Ovary (tissue), 9 donors: Measurements from ENCODE around the gene CAMKK2. TPM values are rescaled to one million over a fixed set of nuclear protein-coding genes. Genes with fewer than 3 reads are reported as not detected.
"Not testable (repeated sequence)": the region's sequence is repeated elsewhere in the genome, so short reads cannot be mapped to it uniquely, and the experiment has no call there.

ENCODE experiments used
- DNase-seq, 5 donors: peaks; one replicate each; pipeline ENCODE4 v3.0.0-alpha.2; 2019 to 2020
- H3K27ac ChIP-seq, 2 donors: fragments of 200-600 bp; one replicate each; pipeline versions ENCODE4 v1.5.1 to v1.8.0; 2019 to 2022
- H3K27me3 ChIP-seq: fragments of 200-600 bp; one replicate; pipeline ENCODE4 v1.8.0; 2022
- H3K36me3 ChIP-seq: fragments of 200-600 bp; sonication (generic); one replicate; pipeline ENCODE4 v1.5.1; 2019
- H3K4me1 ChIP-seq: one replicate; pipeline ENCODE4 v1.8.1; 2013; ENCODE audit warnings: mild to moderate bottlenecking, moderate library complexity; ENCODE audit not compliant: insufficient read depth
- H3K4me3 ChIP-seq: fragments of 200-600 bp; sonication (generic); one replicate; pipeline ENCODE4 v1.5.1; 2017
- H3K9me3 ChIP-seq, 2 donors: fragments of 200-600 bp in 1 of 2; sonication (generic) in 1 of 2; one replicate each; pipeline versions ENCODE4 v1.5.1 to v1.8.1; 2013 to 2019; ENCODE audit warnings: mild to moderate bottlenecking in 1 of 2, moderate library complexity in 1 of 2
- CTCF ChIP-seq, 3 donors: fragments of 450-650 bp in 2 of 3; fragments of 200-600 bp in 1 of 3; IDR thresholded peaks; one replicate each; pipeline versions ENCODE4 v1.5.1 to v1.8.0; 2016 to 2022; ENCODE audit warnings: antibody characterized with exemption in 3 of 3, mild to moderate bottlenecking in 1 of 3
- EP300 ChIP-seq: sonication (generic); formaldehyde crosslinking; IDR thresholded peaks from one replicate; pipeline ENCODE4 v1.6.1; 2017; ENCODE audit warnings: antibody characterized with exemption
- POLR2A ChIP-seq: fragments of 450-650 bp; IDR thresholded peaks from one replicate; pipeline ENCODE4 v1.6.1; 2017; ENCODE audit warnings: antibody characterized with exemption, mild to moderate bottlenecking, moderate library complexity
- WGBS, 3 donors: extraction: QIAGEN DNeasy Blood & Tissue Kit in 1 of 3; methylation state at CpG; one replicate each; pipeline versions ENCODE4 v1.1.5 to v1.1.7; 2013 to 2017; 5-methylcytosine and 5-hydroxymethylcytosine counted together
- intact Hi-C, 4 donors: fragments of 100-400 bp; cut with DNase I; formaldehyde crosslinking; loops; one replicate each; pipeline versions ENCODE4 v1.11.0 to v1.15.1; 2022 to 2023
- polyA plus RNA-seq, 2 donors: library from polyadenylated mRNA; stranded (reverse); fragments of 200-250 nt in 1 of 2; fragments of 350-450 nt in 1 of 2; fragmentation: Illumina TruSeq in 1 of 2; extraction: RNeasy Lipid Tissue Mini Kit (QIAGEN cat#74804) in 1 of 2; gene quantifications; one replicate each; pipeline ENCODE4 v1.2.3, GENCODE V29; 2013 to 2014
- total RNA-seq, 7 donors: library from RNA; depleted of rRNA in 2 of 7; stranded (reverse); fragments of >200 nt in 2 of 7; fragmentation: NEBNext Ultra II Directional in 3 of 7; extraction: Animal tissue kit (Norgen Biotek cat#: 25700) in 3 of 7; gene quantifications; one replicate each; pipeline versions ENCODE4 v1.1.0 to v1.2.4, GENCODE V29; 2016 to 2023
- donor health status: DM: no; HTN: no; CAD: no; lungs with moderate emphysema.
- donor health status: DM: no; HTN: no; CAD: no.
- donor health status: Bipolar disorder and iron deficiency.
- donor health status: DM: yes; HTN: yes; CAD: no.
- donor health status: DM: no; HTN: no; CAD: no.
- donor health status: DM: yes; HTN: yes; CAD: no.

The CAMKK2 gene
- total and polyA plus RNA-seq, 9 donors: 19.0 to 44.6 (median 38.0) TPM

GRCh38 chr12:121263206-121263935 lies 33.1 kb downstream of the CAMKK2 start:
- H3K36me3 ChIP-seq: no peaks in the 10 kb centered on the region
- no peak for DNase-seq
- H3K27me3 ChIP-seq: no peaks in the 10 kb centered on the region
- WGBS, 3 donors: 88 to 90% (median 89%) methylated on average over 10 of the region's 10 CpGs
- no peaks in the 10 kb centered on the region for H3K4me1 ChIP-seq
- intact Hi-C loops: no loop called here
- no peak for TF ChIP-seq CTCF (IDR thresholded peaks at IDR 0.05)
- TF ChIP-seq EP300: no peak
- TF ChIP-seq POLR2A: no peak
- no peaks in the 10 kb centered on the region for H3K9me3 ChIP-seq
- no peak overlapping the region for H3K27ac ChIP-seq
- no peak overlapping the region for H3K4me3 ChIP-seq

DNA sequence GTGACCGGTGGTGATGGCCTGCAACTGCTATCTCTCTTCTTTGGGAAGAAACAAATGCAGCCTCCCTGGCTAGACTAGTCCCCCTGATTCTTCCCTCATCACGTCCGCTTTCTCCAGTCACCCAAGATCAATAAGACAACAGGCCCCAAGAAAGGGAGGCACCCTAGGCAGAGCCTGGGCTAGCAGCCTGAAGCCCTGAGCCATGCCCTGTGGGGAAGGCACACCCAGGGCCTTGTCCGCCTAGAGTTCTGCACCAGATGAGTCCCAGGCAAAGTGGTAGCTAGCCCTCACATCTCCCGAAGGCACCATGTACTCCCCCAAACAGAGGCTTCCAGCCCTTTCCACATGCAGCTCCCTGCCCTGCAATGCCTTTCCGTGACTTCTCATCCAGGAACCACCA lies 35.1 kb downstream of the CAMKK2 start:
- no peaks in the 10 kb centered on the region for H3K9me3 ChIP-seq
- TF ChIP-seq EP300 (no peak), CTCF (IDR thresholded peaks at IDR 0.05) (no peak), POLR2A (no peak)
- H3K4me3 ChIP-seq: no peak overlapping the region
- 78 to 86% (median 83%) methylated on average over 6 of the region's 6 CpGs for WGBS, 3 donors
- H3K4me1 ChIP-seq: no peaks in the 10 kb centered on the region
- DNase-seq: no peak
- H3K27ac ChIP-seq: no peak overlapping the region
- no peaks in the 10 kb centered on the region for H3K36me3 ChIP-seq
- H3K27me3 ChIP-seq: no peaks in the 10 kb centered on the region
- intact Hi-C loops: no loop called here

DNA sequence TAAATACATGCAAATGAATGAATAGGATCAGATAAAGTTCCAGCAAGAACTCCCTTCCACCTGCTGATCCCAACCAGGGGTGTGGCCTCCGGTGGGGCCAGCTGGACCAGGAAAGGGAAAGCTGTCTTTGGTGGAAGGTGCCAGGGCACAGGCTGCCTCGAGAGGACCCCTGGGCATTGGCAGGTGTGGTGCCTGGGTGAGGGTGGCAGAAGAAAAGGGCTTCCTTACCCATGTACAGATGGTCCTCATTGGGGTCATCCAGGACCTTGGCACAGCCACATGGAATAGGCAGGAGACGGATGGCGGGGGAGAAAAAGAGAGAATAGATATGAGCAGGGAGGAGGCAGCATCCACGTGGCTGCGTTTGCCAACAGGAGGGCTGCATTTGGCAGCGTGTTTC lies 36.4 kb downstream of the CAMKK2 start:
- no peaks in the 10 kb centered on the region for H3K27me3 ChIP-seq
- no peaks in the 10 kb centered on the region for H3K9me3 ChIP-seq
- H3K27ac ChIP-seq: no peak overlapping the region
- no peaks in the 10 kb centered on the region for H3K4me1 ChIP-seq
- H3K36me3 ChIP-seq: no peaks in the 10 kb centered on the region
- WGBS, 3 donors: 84 to 87% (median 85%) methylated on average over 7 of the region's 7 CpGs
- no peak overlapping the region for H3K4me3 ChIP-seq
- no peak for TF ChIP-seq EP300
- TF ChIP-seq POLR2A: no peak
- no peak for TF ChIP-seq CTCF (IDR thresholded peaks at IDR 0.05)
- no peak for DNase-seq
- intact Hi-C loops: no loop called here

DNA sequence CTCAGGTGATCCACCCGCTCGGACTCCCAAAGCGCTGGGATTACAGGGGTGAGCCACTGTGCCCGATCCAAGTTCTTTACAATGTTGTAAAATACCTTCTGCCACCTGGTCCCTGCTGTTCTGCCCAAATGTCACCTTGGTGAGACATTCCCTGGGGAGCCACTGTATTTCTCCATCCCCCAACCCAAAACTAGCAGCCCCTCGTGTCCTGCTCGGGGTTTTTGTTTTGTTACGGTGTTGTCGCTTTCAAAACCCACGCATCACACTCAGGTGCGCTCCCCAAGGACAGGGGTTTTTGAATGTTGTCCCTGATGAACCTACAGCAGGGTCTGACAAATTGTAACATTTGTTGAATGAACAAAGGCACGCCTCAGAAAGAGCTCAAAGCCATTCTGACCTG lies 37.4 kb downstream of the CAMKK2 start:
- intact Hi-C loops: no loop called here
- Histone ChIP-seq H3K27ac (no peak overlapping the region), H3K27me3 (no peaks in the 10 kb centered on the region), H3K4me3 (no peak overlapping the region), H3K4me1 (no peaks in the 10 kb centered on the region), H3K36me3 (no peaks in the 10 kb centered on the region), H3K9me3 (no peaks in the 10 kb centered on the region)
- DNase-seq: no peak
- 95 to 96% (median 96%) methylated on average over 11 of the region's 11 CpGs for WGBS, 3 donors
- TF ChIP-seq CTCF (IDR thresholded peaks at IDR 0.05) (no peak), POLR2A (no peak), EP300 (no peak)

GRCh38 chr12:121257704-121258449 lies 38.6 kb downstream of the CAMKK2 start:
- DNase-seq, H3K9me3 ChIP-seq, H3K36me3 ChIP-seq, intact Hi-C loops, H3K27me3 ChIP-seq, H3K4me1 ChIP-seq, H3K27ac ChIP-seq, H3K4me3 ChIP-seq: not testable (repeated sequence)
- WGBS, 3 donors: 84 to 91% (median 87%) methylated on average over 8 of the region's 8 CpGs
